ENCODE data around the gene ZNF701. TPM values are rescaled to one million over a fixed set of nuclear protein-coding genes. Genes with fewer than 3 reads are reported as not detected.

The ZNF701 gene
- total and polyA plus RNA-seq, 2 of the 8 experiments (the other 6 are each of a cell fraction or from before 2014, with no cell fraction given), result 4.9 to 18.7 TPM

GRCh38 chr19:52566121-52566520 is 4.0 kb upstream of the ZNF701 start:
- Histone ChIP-seq H4K20me1 (replicated peaks in 1 of 2; ENCODE audit: control insufficient read depth in 1 of 2, insufficient read depth in 2 of 2, low read length in 2 of 2) (peaks cover under 1 to 2% of the 10 kb centered on the region in 2 experiments), H2AK5ac (ENCODE audit: low read depth, low read length) (no peak overlapping the region), H2BK120ac (replicated peaks; ENCODE audit: low read depth, low read length) (no peak overlapping the region), H2BK5ac (ENCODE audit: low read depth, low read length) (no peak overlapping the region), H4K5ac (ENCODE audit: insufficient read length, low read depth, low read length) (no peak overlapping the region), H4K8ac (ENCODE audit: extremely low read depth, insufficient read depth, low read length) (no peak overlapping the region), H3K4me1 (replicated peaks in 1 of 4; ENCODE audit: control insufficient read depth in 3 of 4, insufficient read depth in 4 of 4, low read length in 3 of 4) (peaks cover 0 to 6% (median 6%) of the 10 kb centered on the region in 4 experiments; a peak in 5 of 7 replicates), H3K4me2 (ENCODE audit: insufficient read depth in 1 of 2, low read depth in 2 of 2, low read length in 2 of 2) (peak overlapping the region in 1 of 2 experiments; percentile 8; a peak in 1 of 4 replicates), H3K27ac (ENCODE audit: low read depth, low read length) (no peak overlapping the region), H2BK15ac (ENCODE audit: low read length) (no peak overlapping the region), H3K4ac (replicated peaks; ENCODE audit: insufficient read length, low read depth, low read length) (no peak overlapping the region), H3K56ac (replicated peaks; ENCODE audit: insufficient read length, low read depth, low read length) (no peak overlapping the region), H4K91ac (replicated peaks; ENCODE audit: insufficient read length, low read length) (no peak overlapping the region), H3K9ac (replicated peaks in 1 of 4; ENCODE audit: extremely low read depth in 1 of 4, low read depth in 3 of 4, low read length in 3 of 4) (no peak overlapping the region), H3K18ac (ENCODE audit: extremely low read depth, low read length) (no peak overlapping the region), H3K23me2 (ENCODE audit: low read depth, low read length) (peaks cover 3% of the 10 kb centered on the region; the same call in 1 of the 2 replicates), H3K27me3 (replicated peaks in 1 of 4; ENCODE audit: control insufficient read depth in 3 of 4, extremely low read depth in 1 of 4, insufficient read depth in 3 of 4, low read length in 3 of 4) (no peaks in the 10 kb centered on the region), H3K9me3 (ENCODE audit: insufficient read depth in 2 of 2, low read depth in 1 of 2, low read length in 1 of 2) (no peaks in the 10 kb centered on the region), H2BK20ac (ENCODE audit: low read length) (no peak overlapping the region), H3K79me1 (ENCODE audit: low read depth, low read length) (no peaks in the 10 kb centered on the region; the same call in 1 of the 2 replicates), H3K23ac (ENCODE audit: insufficient read length) (no peak overlapping the region), H3K4me3 (ENCODE audit: extremely low read depth in 1 of 4, insufficient read depth in 2 of 4, low read depth in 3 of 4, low read length in 4 of 4) (no peak overlapping the region), H2BK12ac (ENCODE audit: low read depth, low read length) (no peak overlapping the region), H3K79me2 (ENCODE audit: control insufficient read depth in 1 of 2, insufficient read depth in 2 of 2, low read length in 2 of 2) (no peaks in the 10 kb centered on the region), H3K14ac (ENCODE audit: insufficient read length) (no peak overlapping the region), H2AFZ (ENCODE audit: low read length) (no peak overlapping the region), H3K36me3 (ENCODE audit: control insufficient read depth in 2 of 4, insufficient read depth in 4 of 4, low read length in 3 of 4) (0 out of 8 replicates have a peak, but pooled peaks cover 0 to 3% (median 0%) of the 10 kb centered on the region in 4 experiments)
- CTCF ChIA-PET (ENCODE audit: partially characterized antibody), result interaction anchor here (1.1 to 1.6 kb wide), 4 partner anchors 21 to 177 kb away, joined by 3 to 4 read pairs (median 4); no protein-coding TSS in a partner anchor
- FAIRE-seq, result no peak
- POLR2A ChIA-PET (ENCODE audit: partially characterized antibody), result interaction anchor here (0.6 to 1.4 kb wide), 5 partner anchors 11 to 493 kb away, joined by 3 to 5 read pairs (median 3); no protein-coding TSS in a partner anchor
- WGBS, 2 experiments (ENCODE audit: extremely low coverage in 1 of 2, insufficient coverage in 1 of 2, insufficient read length in 1 of 2, insufficient replicate concordance in 2 of 2, low coverage in 1 of 2, low lambda C conversion rate in 2 of 2, missing lambda C conversion rate in 1 of 2), result 60% methylated on average over 6 of the region's 6 CpGs; no CpG with 5 or more reads in 1 of the 2 experiments
- DNase-seq (ENCODE audit: low read depth in 1 of 2, low spot score in 2 of 2), result no peak
- TF ChIP-seq CBX5 (IDR thresholded peaks at IDR 0.05; ENCODE audit: low read depth, low read length) (no peak), TCF12 (IDR thresholded peaks at IDR 0.05; ENCODE audit: low read depth, low read length) (no peak), NRF1 (IDR thresholded peaks at IDR 0.05; ENCODE audit: low read depth, low read length) (no peak), RFX5 (IDR thresholded peaks at IDR 0.05; ENCODE audit: borderline replicate concordance, low read depth, low read length) (no peak)
